Measurements from ENCODE around the gene TNFAIP3.

TNFAIP3 gene

GRCh38 chr6:137845460-137845859 lies 21.6 kb upstream of the TNFAIP3 start:
- DNase-seq: no peak

- DNase-seq: no peak
These were observed 20.8 kb upstream of the TNFAIP3 start for GRCh38 chr6:137846274-137846673.

GRCh38 chr6:137846772-137847313 lies 20.2 kb upstream of the TNFAIP3 start:
- no peak for DNase-seq

GRCh38 chr6:137847748-137848147 lies 19.3 kb upstream of the TNFAIP3 start:
- no peak for DNase-seq

GRCh38 chr6:137848672-137849071 lies 18.4 kb upstream of the TNFAIP3 start:
- DNase-seq: no peak

GRCh38 chr6:137849181-137849980 lies 17.7 kb upstream of the TNFAIP3 start:
- DNase-seq: no peak

- DNase-seq: no peak
These were observed 16.9 kb upstream of the TNFAIP3 start for GRCh38 chr6:137849981-137850714.

- DNase-seq: no peak
These were observed 16.1 kb upstream of the TNFAIP3 start for GRCh38 chr6:137850816-137851602.

GRCh38 chr6:137851669-137852068 lies 15.4 kb upstream of the TNFAIP3 start:
- no peak for DNase-seq

GRCh38 chr6:137852346-137852745 lies 14.7 kb upstream of the TNFAIP3 start:
- DNase-seq: no peak

- DNase-seq: no peak
These were observed 14.2 kb upstream of the TNFAIP3 start for GRCh38 chr6:137852811-137853210.

- DNase-seq: no peak
These were observed 13.4 kb upstream of the TNFAIP3 start for GRCh38 chr6:137853569-137854213.

- no peak for DNase-seq
These were observed 10.7 kb upstream of the TNFAIP3 start for GRCh38 chr6:137856138-137856898.

- DNase-seq: no peak
These were observed 8.0 kb upstream of the TNFAIP3 start for GRCh38 chr6:137859025-137859424.

GRCh38 chr6:137860394-137861005 lies 6.6 kb upstream of the TNFAIP3 start:
- no peak for DNase-seq

- DNase-seq: no peak
These were observed 5.3 kb upstream of the TNFAIP3 start for GRCh38 chr6:137861550-137862337.

GRCh38 chr6:137862419-137863090 lies 4.5 kb upstream of the TNFAIP3 start:
- DNase-seq: no peak

- no peak for DNase-seq
These were observed 3.8 kb upstream of the TNFAIP3 start for GRCh38 chr6:137863091-137863797.

- DNase-seq: no peak
These were observed 2.1 kb upstream of the TNFAIP3 start for GRCh38 chr6:137864812-137865508.
